Panc1 (cell line): ENCODE data around the gene HSBP1. TPM values are rescaled to one million over a fixed set of nuclear protein-coding genes. Genes with fewer than 3 reads are reported as not detected.

Experiments
- ATAC-seq: fragments of 200-7000 bp; cut with Tn5 transposase; 2 replicates; pipeline ENCODE4 v1.9.1; 2020; ENCODE audit warnings: mild to moderate bottlenecking, moderate library complexity
- BruUV-seq: library from RNA; stranded (reverse); fragments of 400-500 nt; replicated peaks from 2 replicates; lab custom pipeline; 2021; lab: Mats Ljungman, UMichigan
- CTCF ChIA-PET: fragments of 300-600 bp; sonication (Branson Sonifier 250); formaldehyde crosslinking; loops from one replicate; lab custom pipeline; 2022; ENCODE audit warnings: antibody characterized with exemption; lab: Charles Lee
- POLR2A ChIA-PET: fragments of 300-600 bp; sonication (Branson Sonifier 250); formaldehyde crosslinking; loops from one replicate; lab custom pipeline; 2022; ENCODE audit warnings: antibody characterized with exemption; lab: Charles Lee
- DNase-seq: peaks from one replicate; pipeline ENCODE4 v3.0.0-alpha.2; 2010; ENCODE audit warnings: low read depth, low spot score
- H3K27ac ChIP-seq: 2 replicates; pipeline ENCODE4 v1.5.1; 2011; ENCODE audit warnings: mild to moderate bottlenecking, low read length, inconsistent platforms
- H3K27me3 ChIP-seq: fragments of 200-500 bp; sonication (Bioruptor generic); 2 replicates; pipeline ENCODE4 v1.6.0; 2014; ENCODE audit warnings: low read length, inconsistent platforms; ENCODE audit not compliant: control insufficient read depth, insufficient read depth
- H3K36me3 ChIP-seq: fragments of 200-500 bp; sonication (Bioruptor generic); 2 replicates; pipeline ENCODE4 v1.5.1; 2014; ENCODE audit warnings: inconsistent platforms, mild to moderate bottlenecking, low read length, moderate library complexity; ENCODE audit not compliant: control insufficient read depth, insufficient read depth
- H3K4me1 ChIP-seq: 2 replicates; pipeline ENCODE4 v1.5.1; 2011; ENCODE audit warnings: inconsistent platforms, mild to moderate bottlenecking, low read length, moderate library complexity; ENCODE audit not compliant: control insufficient read depth, insufficient read depth
- H3K4me3 ChIP-seq, 2 experiments: 2 replicates each; pipeline ENCODE4 v1.5.1; 2011 to 2012; ENCODE audit warnings: low read depth in 2 of 2, low read length in 2 of 2, mild to moderate bottlenecking in 2 of 2, inconsistent platforms in 1 of 2, moderate library complexity in 1 of 2
- H3K9me3 ChIP-seq: fragments of 200-500 bp; sonication (Bioruptor generic); 2 replicates; pipeline ENCODE4 v1.5.1; 2014; ENCODE audit warnings: low read depth, mild to moderate bottlenecking, inconsistent platforms, low read length, moderate library complexity; ENCODE audit not compliant: control insufficient read depth, insufficient read depth
- CTCF ChIP-seq: fragments of 450-650 bp; IDR thresholded peaks from 2 replicates; pipeline ENCODE4 v1.5.1; 2017; ENCODE audit warnings: mild to moderate bottlenecking
- POLR2AphosphoS5 ChIP-seq: IDR thresholded peaks from 2 replicates; pipeline ENCODE4 v1.6.1; 2012; ENCODE audit warnings: mild to moderate bottlenecking, low read depth, low read length, moderate library complexity
- REST ChIP-seq, 2 experiments: IDR thresholded peaks; 2 replicates each; pipeline ENCODE4 v1.6.1; 2011 to 2012; ENCODE audit warnings: low read depth in 2 of 2, control low read depth in 1 of 2, low read length in 1 of 2, mild to moderate bottlenecking in 1 of 2, moderate library complexity in 1 of 2; ENCODE audit not compliant: insufficient read depth in 1 of 2
- SIN3A ChIP-seq: IDR thresholded peaks from 2 replicates; pipeline ENCODE4 v1.6.1; 2012; ENCODE audit warnings: low read depth, mild to moderate bottlenecking, low read length, moderate library complexity, borderline replicate concordance; ENCODE audit not compliant: insufficient read depth
- TCF7L2 ChIP-seq: IDR thresholded peaks from 2 replicates; pipeline ENCODE4 v1.6.1; 2011; ENCODE audit warnings: mild to moderate bottlenecking, low read depth, low read length, inconsistent platforms
- in situ Hi-C: cut with HindIII; loops from 2 replicates; pipeline ENCODE4 v1.10.0; 2016; ENCODE audit warnings: low sequenced_read_pairs, low pct_unique_long_range_greater_than_20kb
- intact Hi-C: fragments of 100-400 bp; cut with micrococcal nuclease; formaldehyde crosslinking; loops from one replicate; pipeline ENCODE4 v1.10.0; 2022; ENCODE audit not compliant: unreplicated experiment
- total RNA-seq: library from RNA; stranded (reverse); gene quantifications from one replicate; pipeline ENCODE4 v1.2.1, GENCODE V29; 2021; ENCODE audit not compliant: unreplicated experiment

Gene HSBP1
- total RNA-seq, 1 experiment from 2014 or later = 117 TPM

GRCh38 chr16:83840060-83840617 lies 32.4 kb downstream of the HSBP1 start:
- POLR2A ChIA-PET = no interaction called here
- intact Hi-C loops (no loop called here), in situ Hi-C loops (no loop called here)
- H3K27ac ChIP-seq = no peak overlapping the region
- TF ChIP-seq TCF7L2 (no peak), CTCF (no peak), POLR2AphosphoS5 (no peak), REST (IDR thresholded peaks at IDR 0.05; ENCODE audit: insufficient read depth in 1 of 2, low read depth in 2 of 2, low read length in 1 of 2) (no peak), SIN3A (no peak)
- H3K9me3 ChIP-seq = no peaks in the 10 kb centered on the region
- H3K4me1 ChIP-seq = no peaks in the 10 kb centered on the region; the same call in 1 of the 2 replicates
- no peak for DNase-seq
- no peak for ATAC-seq
- CTCF ChIA-PET = no interaction called here
- no TSS peak for BruUV-seq
- H3K36me3 ChIP-seq = no peaks in the 10 kb centered on the region
- no peak overlapping the region for H3K4me3 ChIP-seq
- no peaks in the 10 kb centered on the region for H3K27me3 ChIP-seq

GRCh38 chr16:83842291-83842690 lies 34.5 kb downstream of the HSBP1 start:
- ChIA-PET CTCF (no interaction called here), POLR2A (no interaction called here)
- Histone ChIP-seq H3K27me3 (no peaks in the 10 kb centered on the region), H3K36me3 (no peaks in the 10 kb centered on the region), H3K4me3 (no peak overlapping the region), H3K27ac (no peak overlapping the region), H3K4me1 (no peaks in the 10 kb centered on the region), H3K9me3 (no peaks in the 10 kb centered on the region)
- TF ChIP-seq POLR2AphosphoS5 = no peak
- no peak for TF ChIP-seq CTCF
- no peak for TF ChIP-seq SIN3A
- no peak for TF ChIP-seq TCF7L2
- TF ChIP-seq REST (IDR thresholded peaks at IDR 0.05; ENCODE audit: insufficient read depth in 1 of 2, low read depth in 2 of 2, low read length in 1 of 2) = no peak
- no TSS peak for BruUV-seq
- ATAC-seq (no peak), DNase-seq (no peak)
- in situ Hi-C loops (no loop called here), intact Hi-C loops (no loop called here)
